Measurements from ENCODE around the gene ASAP2.

Gene ASAP2

DNA sequence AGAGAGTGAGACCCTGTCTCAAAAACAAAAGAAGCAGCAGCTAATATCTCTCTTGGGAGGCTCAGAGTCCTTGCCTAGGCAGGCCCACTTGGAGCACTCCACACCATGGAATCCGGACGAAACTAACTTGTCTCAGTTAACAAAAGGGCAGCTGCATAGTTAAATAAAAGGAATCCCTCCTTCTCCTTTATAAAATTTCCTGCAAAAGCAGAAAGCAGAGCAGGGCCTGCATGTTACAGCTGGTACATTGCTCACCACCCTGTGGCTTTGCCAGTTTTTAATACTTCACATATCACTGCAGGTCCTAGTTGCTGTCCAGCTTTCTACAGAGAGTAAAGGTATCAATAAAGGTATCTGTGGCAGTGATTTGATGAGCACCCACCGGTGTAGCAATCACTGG lies 93.6 kb downstream of the ASAP2 start:
- no peaks in the 10 kb centered on the region for H3K79me2 ChIP-seq (ENCODE audit: insufficient read depth, low read depth)
- no peak overlapping the region for H3K4me3 ChIP-seq (IDR thresholded peaks at IDR 0.05; ENCODE audit: insufficient read depth, low read depth, low read length)
- no peaks in the 10 kb centered on the region for H4K20me1 ChIP-seq (ENCODE audit: insufficient read depth)
- no peak overlapping the region for H2AFZ ChIP-seq (ENCODE audit: low read depth)
- H3K27ac ChIP-seq = no peak overlapping the region
- H3K36me3 ChIP-seq (ENCODE audit: insufficient read depth) = no peaks in the 10 kb centered on the region
- TF ChIP-seq, protein P1, sequence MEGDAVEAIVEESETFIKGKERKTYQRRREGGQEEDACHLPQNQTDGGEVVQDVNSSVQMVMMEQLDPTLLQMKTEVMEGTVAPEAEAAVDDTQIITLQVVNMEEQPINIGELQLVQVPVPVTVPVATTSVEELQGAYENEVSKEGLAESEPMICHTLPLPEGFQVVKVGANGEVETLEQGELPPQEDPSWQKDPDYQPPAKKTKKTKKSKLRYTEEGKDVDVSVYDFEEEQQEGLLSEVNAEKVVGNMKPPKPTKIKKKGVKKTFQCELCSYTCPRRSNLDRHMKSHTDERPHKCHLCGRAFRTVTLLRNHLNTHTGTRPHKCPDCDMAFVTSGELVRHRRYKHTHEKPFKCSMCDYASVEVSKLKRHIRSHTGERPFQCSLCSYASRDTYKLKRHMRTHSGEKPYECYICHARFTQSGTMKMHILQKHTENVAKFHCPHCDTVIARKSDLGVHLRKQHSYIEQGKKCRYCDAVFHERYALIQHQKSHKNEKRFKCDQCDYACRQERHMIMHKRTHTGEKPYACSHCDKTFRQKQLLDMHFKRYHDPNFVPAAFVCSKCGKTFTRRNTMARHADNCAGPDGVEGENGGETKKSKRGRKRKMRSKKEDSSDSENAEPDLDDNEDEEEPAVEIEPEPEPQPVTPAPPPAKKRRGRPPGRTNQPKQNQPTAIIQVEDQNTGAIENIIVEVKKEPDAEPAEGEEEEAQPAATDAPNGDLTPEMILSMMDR (conservative IDR thresholded peaks at IDR 0.05; ENCODE audit: low read depth, low read length) = no peak
- H3K9ac ChIP-seq = no peak overlapping the region
- peaks cover 39% of the 10 kb centered on the region for H3K4me1 ChIP-seq (ENCODE audit: low read depth, poor library complexity, severe bottlenecking)
- no peaks in the 10 kb centered on the region for H3K27me3 ChIP-seq (ENCODE audit: insufficient read depth, low read depth)
- no peak overlapping the region for H3K4me2 ChIP-seq

DNA sequence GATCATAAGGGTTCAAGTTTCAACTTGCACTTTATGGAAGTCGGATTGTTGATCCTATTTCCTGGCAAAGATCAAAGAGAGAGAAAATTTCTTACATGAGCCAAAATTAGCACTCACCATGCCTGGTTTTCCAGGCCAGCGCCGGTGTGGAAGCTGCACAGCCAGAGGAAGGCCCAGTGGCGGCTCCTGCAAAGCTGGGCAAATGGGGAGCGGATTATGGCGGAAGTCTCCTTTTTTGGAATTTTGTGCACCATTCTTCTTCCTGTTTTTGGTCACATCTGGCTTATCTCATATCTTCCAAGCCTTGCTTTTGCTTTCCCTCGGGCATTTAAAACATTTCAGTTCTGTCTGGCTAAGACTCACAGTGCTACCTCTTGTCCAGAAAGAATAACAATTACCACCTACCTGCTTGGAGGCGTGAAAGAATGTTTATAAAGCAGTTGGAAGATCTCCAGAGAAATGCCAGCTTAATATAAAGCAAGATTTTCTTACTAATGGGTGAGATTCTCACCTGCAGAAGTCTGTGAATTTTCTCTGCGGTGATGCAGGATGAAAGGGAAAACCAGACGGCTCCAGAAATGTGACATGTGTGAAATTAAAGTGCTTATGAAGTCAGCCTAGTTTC lies 94.3 kb downstream of the ASAP2 start:
- Histone ChIP-seq H3K4me3 (IDR thresholded peaks at IDR 0.05; ENCODE audit: insufficient read depth, low read depth, low read length) (no peak overlapping the region), H3K27ac (no peak overlapping the region), H3K27me3 (ENCODE audit: insufficient read depth, low read depth) (no peaks in the 10 kb centered on the region), H3K9ac (no peak overlapping the region), H3K4me2 (no peak overlapping the region), H2AFZ (ENCODE audit: low read depth) (no peak overlapping the region), H3K79me2 (ENCODE audit: insufficient read depth, low read depth) (no peaks in the 10 kb centered on the region), H4K20me1 (ENCODE audit: insufficient read depth) (no peaks in the 10 kb centered on the region), H3K4me1 (ENCODE audit: low read depth, poor library complexity, severe bottlenecking) (peaks cover 36% of the 10 kb centered on the region), H3K36me3 (ENCODE audit: insufficient read depth) (no peaks in the 10 kb centered on the region)
- TF ChIP-seq, protein P1 (conservative IDR thresholded peaks at IDR 0.05; ENCODE audit: low read depth, low read length) = no peak

DNA sequence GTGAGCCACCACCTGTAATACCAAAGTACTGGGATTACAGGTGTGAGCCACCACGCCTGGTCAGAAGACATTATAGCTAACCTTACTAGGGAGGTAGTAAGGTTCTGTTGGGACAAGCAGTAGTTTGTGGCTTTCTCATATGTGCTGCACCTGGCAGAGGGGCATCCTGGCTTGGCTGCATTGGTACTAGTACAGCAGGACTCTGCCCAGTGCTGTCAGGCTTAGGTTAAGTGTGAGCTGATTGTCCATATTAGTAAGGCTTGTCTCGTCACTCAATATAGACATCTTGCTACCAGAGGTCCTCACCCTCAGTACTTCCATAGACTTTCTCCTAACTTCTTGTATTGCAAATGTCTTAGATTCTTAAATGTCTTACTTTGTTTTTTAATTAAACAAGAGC lies 96.1 kb downstream of the ASAP2 start:
- no peaks in the 10 kb centered on the region for H3K27me3 ChIP-seq (ENCODE audit: insufficient read depth, low read depth)
- no peak overlapping the region for H3K4me2 ChIP-seq
- no peak overlapping the region for H3K4me3 ChIP-seq (IDR thresholded peaks at IDR 0.05; ENCODE audit: insufficient read depth, low read depth, low read length)
- peaks cover 37% of the 10 kb centered on the region for H3K4me1 ChIP-seq (ENCODE audit: low read depth, poor library complexity, severe bottlenecking)
- TF ChIP-seq, protein P1 (conservative IDR thresholded peaks at IDR 0.05; ENCODE audit: low read depth, low read length) = no peak
- no peaks in the 10 kb centered on the region for H3K79me2 ChIP-seq (ENCODE audit: insufficient read depth, low read depth)
- H3K27ac ChIP-seq = no peak overlapping the region
- no peak overlapping the region for H3K9ac ChIP-seq
- H4K20me1 ChIP-seq (ENCODE audit: insufficient read depth) = no peaks in the 10 kb centered on the region
- H3K36me3 ChIP-seq (ENCODE audit: insufficient read depth) = no peaks in the 10 kb centered on the region
- H2AFZ ChIP-seq (ENCODE audit: low read depth) = no peak overlapping the region

DNA sequence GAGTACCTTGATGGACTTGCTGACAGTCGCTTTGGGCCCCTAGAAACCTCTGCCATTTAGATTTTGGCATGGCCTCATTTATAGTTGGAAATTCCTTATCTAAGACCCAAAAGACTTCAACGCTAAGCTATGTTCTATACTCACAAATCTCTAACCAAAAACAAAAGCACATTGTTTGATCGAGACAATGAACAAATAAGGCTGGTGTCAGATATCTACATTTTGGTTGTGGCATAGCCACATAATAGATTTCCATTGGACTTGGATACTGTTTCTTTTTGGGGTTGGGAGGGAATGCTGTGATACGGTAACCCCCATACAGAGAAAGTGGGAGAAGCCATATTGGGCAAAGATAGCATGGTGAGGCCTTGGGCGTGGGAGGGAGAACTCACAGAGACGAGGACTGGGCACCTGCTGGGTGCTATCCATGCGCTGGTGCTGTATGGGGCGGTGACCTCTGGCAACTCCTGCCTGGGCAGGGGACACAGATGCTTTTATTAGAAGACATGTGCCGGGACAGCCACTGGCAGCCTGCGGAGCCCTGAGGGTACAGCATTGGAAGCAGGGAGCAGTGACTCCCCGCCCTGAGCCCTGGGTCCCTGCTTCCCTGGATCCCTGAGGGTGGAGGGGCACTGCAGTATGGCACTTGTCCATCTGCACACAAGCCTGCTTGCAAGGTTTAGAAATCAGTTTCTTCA lies 97.1 kb downstream of the ASAP2 start:
- no peak overlapping the region for H2AFZ ChIP-seq (ENCODE audit: low read depth)
- H3K4me1 ChIP-seq (ENCODE audit: low read depth, poor library complexity, severe bottlenecking) = peaks cover 46% of the 10 kb centered on the region
- no peak overlapping the region for H3K4me3 ChIP-seq (IDR thresholded peaks at IDR 0.05; ENCODE audit: insufficient read depth, low read depth, low read length)
- H3K4me2 ChIP-seq = no peak overlapping the region
- H3K36me3 ChIP-seq (ENCODE audit: insufficient read depth) = no peaks in the 10 kb centered on the region
- TF ChIP-seq, protein P1 (conservative IDR thresholded peaks at IDR 0.05; ENCODE audit: low read depth, low read length) = no peak
- H3K27ac ChIP-seq = no peak overlapping the region
- no peaks in the 10 kb centered on the region for H3K79me2 ChIP-seq (ENCODE audit: insufficient read depth, low read depth)
- H3K27me3 ChIP-seq (ENCODE audit: insufficient read depth, low read depth) = no peaks in the 10 kb centered on the region
- no peaks in the 10 kb centered on the region for H4K20me1 ChIP-seq (ENCODE audit: insufficient read depth)
- H3K9ac ChIP-seq = no peak overlapping the region

Data from KMS-11 (cell line).